HUES48 (cell line): Measurements from ENCODE around the gene STIP1.
A peak's percentile ranks its signal among the peaks of the same experiment; 100 is the strongest.

ENCODE experiments used
- H3K27ac ChIP-seq: one replicate; pipeline ENCODE4 v1.7.0; 2013; ENCODE audit warnings: low read depth, low read length, inconsistent platforms
- H3K27me3 ChIP-seq: 2 replicates; pipeline ENCODE4 v1.6.1; 2013; ENCODE audit warnings: mild to moderate bottlenecking, low read length; ENCODE audit not compliant: control insufficient read depth, insufficient read depth
- H3K36me3 ChIP-seq: 2 replicates; pipeline ENCODE4 v1.6.1; 2013; ENCODE audit warnings: low read length; ENCODE audit not compliant: control insufficient read depth, insufficient read depth
- H3K4me1 ChIP-seq: 2 replicates; pipeline ENCODE4 v1.6.1; 2013; ENCODE audit warnings: mild to moderate bottlenecking, low read length; ENCODE audit not compliant: control insufficient read depth, insufficient read depth
- H3K4me3 ChIP-seq: 2 replicates; pipeline ENCODE4 v1.5.1; 2013; ENCODE audit warnings: mild to moderate bottlenecking, low read depth, low read length
- H3K9ac ChIP-seq: 2 replicates; pipeline ENCODE4 v1.6.1; 2013; ENCODE audit warnings: mild to moderate bottlenecking, low read depth, low read length, moderate library complexity
- H3K9me3 ChIP-seq: 2 replicates; pipeline ENCODE4 v1.6.1; 2013; ENCODE audit warnings: low read length; ENCODE audit not compliant: control insufficient read depth, insufficient read depth

Gene STIP1

DNA sequence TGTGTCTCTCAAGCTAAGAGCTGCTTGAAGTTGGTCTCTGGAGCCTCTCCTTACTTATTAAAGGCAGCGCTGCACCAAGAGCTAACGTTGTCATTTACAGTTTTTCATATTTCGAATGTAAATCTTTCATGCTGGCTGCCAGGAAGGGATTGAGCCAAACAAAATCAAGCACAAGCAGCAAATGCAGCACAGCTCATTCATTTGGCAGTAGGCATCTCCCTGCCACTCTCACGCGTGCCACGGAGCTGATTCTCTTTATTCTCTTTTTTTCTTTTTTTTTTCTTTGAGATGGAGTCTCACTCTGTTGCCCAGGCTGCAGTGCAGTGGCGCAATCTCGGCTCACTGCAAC, 47.0 kb downstream of the STIP1 start:
- Histone ChIP-seq H3K27me3 (no peaks in the 10 kb centered on the region; the same call in 1 of the 2 replicates), H3K9ac (no peak overlapping the region), H3K36me3 (peaks cover 7% of the 10 kb centered on the region), H3K27ac (no peak overlapping the region), H3K4me3 (no peak overlapping the region), H3K9me3 (no peaks in the 10 kb centered on the region), H3K4me1 (peaks cover 8% of the 10 kb centered on the region)

DNA sequence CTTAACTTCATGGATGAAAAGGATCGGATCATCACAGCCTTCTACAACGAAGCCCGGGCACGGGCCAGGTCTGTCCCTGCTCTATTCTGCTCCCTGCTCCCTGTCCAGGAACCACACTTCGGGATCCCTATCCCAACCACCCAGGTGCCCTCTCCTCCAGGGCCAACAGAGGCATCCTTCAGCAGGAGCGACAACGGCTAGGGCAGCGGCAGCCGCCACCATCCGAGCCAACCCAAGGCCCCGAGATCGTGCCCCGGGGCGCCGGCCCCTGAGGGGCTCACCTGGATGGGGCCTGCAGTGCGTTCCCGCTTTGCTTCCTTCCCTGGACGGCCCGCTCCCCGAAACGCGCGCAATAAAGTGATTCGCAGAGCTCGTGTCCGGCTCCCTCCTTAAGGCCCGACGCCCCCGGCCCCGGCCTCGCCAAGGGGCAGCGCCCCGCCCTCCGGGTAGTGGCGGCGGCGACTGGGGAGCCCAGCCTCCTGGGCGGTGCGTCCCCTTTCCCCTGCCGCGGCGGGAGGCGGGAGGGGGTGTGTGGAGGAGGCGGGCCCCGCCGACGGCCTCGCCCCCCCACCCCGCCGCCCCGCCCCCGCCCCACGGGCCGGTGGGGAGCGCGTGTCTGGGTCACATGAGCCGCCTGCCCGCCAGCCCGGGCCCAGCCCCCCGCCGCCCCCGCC, 48.1 kb downstream of the STIP1 start, which contains the start of gene VEGFB:
TSS of gene VEGFB (plus strand) at position 672 of the 674 bp plus-strand sequence. CDS start 250 bp downstream, outside the sequence.
- H3K9ac ChIP-seq: 0 out of 2 replicates have a peak within 1 kb of the TSS, but pooled peaks have one; percentile 22
- no peaks in the 10 kb centered on the region for H3K9me3 ChIP-seq
- peaks cover 18% of the 10 kb centered on the region for H3K36me3 ChIP-seq
- peak within 1 kb of the TSS; percentile 74 for H3K4me3 ChIP-seq
- H3K27me3 ChIP-seq: no peaks in the 10 kb centered on the region; the same call in 1 of the 2 replicates
- H3K4me1 ChIP-seq: peaks cover 8% of the 10 kb centered on the region
- H3K27ac ChIP-seq: no peak within 1 kb of the TSS

DNA sequence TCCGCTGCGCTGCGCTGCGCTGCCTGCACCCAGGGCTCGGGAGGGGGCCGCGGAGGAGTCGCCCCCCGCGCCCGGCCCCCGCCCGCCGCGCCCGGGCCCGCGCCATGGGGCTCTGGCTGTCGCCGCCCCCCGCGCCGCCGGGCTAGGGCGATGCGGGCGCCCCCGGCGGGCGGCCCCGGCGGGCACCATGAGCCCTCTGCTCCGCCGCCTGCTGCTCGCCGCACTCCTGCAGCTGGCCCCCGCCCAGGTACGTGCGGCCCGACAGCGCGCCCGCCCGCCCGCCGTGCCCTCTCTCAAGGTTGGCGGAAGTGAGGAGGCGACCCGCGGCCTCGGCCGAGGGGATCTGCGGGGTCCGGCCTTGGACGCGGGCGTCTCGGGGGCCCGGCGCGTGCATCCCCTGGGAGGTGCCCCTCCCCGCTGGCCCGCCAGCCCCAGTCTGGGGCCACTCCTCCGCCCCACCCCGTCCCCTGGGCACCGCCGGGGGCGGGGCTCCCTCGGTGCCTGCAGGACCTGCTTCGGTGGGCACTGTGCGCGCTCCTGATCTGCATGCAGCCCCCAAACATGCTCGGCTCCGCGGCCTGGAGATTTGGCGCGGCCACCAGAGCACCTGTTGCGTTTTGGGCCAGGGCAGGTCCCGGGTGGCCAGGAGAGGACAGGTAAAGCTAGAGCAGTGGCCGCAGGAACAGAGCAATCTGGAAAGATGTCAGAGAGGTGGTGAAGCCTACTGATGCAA, 48.8 kb downstream of the STIP1 start:
- no peaks in the 10 kb centered on the region; the same call in 1 of the 2 replicates for H3K27me3 ChIP-seq
- H3K4me1 ChIP-seq: peaks cover 9% of the 10 kb centered on the region
- H3K36me3 ChIP-seq: peaks cover 19% of the 10 kb centered on the region
- peak overlapping the region; percentile 50 for H3K4me3 ChIP-seq
- H3K27ac ChIP-seq: no peak overlapping the region
- H3K9ac ChIP-seq: no peak overlapping the region
- H3K9me3 ChIP-seq: no peaks in the 10 kb centered on the region

DNA sequence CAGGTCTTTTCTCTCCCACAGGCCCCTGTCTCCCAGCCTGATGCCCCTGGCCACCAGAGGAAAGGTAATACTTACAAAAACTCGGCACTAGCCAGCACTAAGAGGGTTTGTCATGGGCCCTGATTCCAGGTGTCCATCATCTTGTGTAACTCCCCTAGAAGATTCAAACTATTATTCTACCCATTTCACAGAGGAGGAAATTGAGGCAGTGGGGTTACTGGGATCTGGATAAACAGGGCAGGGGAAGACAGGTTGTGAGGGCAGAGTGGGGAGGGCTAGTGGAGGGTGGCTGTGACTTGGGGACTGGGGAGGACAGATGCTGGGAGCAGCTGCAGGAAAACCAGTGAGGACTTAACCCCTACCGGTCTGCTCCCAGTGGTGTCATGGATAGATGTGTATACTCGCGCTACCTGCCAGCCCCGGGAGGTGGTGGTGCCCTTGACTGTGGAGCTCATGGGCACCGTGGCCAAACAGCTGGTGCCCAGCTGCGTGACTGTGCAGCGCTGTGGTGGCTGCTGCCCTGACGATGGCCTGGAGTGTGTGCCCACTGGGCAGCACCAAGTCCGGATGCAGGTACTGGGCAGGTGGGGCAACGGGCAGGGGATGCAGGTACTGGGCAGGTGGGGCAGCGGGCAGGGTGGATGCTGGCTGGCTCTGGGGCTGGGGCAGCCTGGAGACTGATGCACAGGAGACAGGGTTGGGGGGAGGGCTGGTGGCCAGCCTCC, 49.6 kb downstream of the STIP1 start:
- Histone ChIP-seq H3K36me3 (peaks cover 19% of the 10 kb centered on the region), H3K4me3 (peak overlapping the region; percentile 50), H3K27ac (no peak overlapping the region), H3K27me3 (no peaks in the 10 kb centered on the region; the same call in 1 of the 2 replicates), H3K4me1 (peaks cover 13% of the 10 kb centered on the region), H3K9ac (no peak overlapping the region), H3K9me3 (no peaks in the 10 kb centered on the region)

DNA sequence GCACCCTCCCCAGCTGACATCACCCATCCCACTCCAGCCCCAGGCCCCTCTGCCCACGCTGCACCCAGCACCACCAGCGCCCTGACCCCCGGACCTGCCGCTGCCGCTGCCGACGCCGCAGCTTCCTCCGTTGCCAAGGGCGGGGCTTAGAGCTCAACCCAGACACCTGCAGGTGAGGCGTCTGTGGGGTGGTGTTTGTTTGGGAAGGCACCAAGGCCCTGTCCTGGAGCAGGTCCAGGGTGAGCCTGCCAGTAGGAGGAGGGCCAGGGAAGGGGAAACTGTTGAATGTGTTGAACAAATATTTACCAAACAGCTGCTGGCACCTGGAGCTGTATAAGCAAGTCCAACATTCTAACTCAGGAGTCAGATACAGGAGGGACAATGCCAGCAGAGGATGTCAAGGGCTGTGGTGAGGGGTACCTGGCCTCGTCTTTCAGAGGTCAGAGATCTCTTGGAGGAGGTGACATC, 51.5 kb downstream of the STIP1 start:
- no peak overlapping the region for H3K27ac ChIP-seq
- H3K9ac ChIP-seq: no peak overlapping the region
- H3K4me3 ChIP-seq: no peak overlapping the region
- H3K36me3 ChIP-seq: peaks cover 19% of the 10 kb centered on the region
- peaks cover 9% of the 10 kb centered on the region for H3K4me1 ChIP-seq
- no peaks in the 10 kb centered on the region; the same call in 1 of the 2 replicates for H3K27me3 ChIP-seq
- no peaks in the 10 kb centered on the region for H3K9me3 ChIP-seq

DNA sequence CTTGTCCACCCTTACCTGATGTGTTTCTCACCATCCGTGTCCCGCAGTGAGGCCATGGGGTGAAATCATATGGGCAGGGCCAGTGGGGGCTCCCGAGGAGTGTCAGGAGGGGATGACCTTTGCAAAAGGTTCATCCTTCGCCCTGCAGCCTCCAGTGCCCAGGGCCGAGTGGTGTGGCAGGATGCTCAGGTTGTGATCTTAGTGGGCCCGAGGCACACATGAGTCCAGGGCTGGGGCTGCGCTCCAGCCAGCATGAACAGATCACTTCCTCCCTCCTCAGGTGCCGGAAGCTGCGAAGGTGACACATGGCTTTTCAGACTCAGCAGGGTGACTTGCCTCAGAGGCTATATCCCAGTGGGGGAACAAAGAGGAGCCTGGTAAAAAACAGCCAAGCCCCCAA, 52.1 kb downstream of the STIP1 start:
- Histone ChIP-seq H3K9ac (no peak overlapping the region), H3K4me3 (no peak overlapping the region), H3K27ac (no peak overlapping the region), H3K27me3 (no peaks in the 10 kb centered on the region), H3K36me3 (peaks cover 20% of the 10 kb centered on the region), H3K4me1 (peaks cover 9% of the 10 kb centered on the region), H3K9me3 (no peaks in the 10 kb centered on the region)

DNA sequence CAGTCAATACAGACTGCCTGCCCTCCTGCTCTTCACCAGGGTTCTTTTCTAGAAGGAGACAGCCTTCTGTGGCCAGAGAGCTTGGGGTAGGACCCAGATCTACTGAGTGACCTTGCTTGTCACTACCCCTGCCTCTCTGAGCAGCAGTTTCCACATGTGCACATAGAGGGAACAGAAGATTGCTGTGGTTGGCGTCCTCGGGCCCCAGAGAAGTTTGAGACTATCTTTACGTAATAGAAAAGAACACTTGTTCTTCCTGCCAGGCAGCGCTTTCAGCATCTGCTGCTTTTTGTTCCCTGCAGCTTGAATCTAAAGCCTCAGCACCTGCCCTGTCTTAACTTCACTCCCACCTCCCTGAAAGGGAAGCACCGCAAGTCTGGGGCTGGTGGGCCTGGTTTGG, 53.0 kb downstream of the STIP1 start:
- Histone ChIP-seq H3K27ac (no peak overlapping the region), H3K9ac (no peak overlapping the region), H3K9me3 (no peaks in the 10 kb centered on the region), H3K27me3 (no peaks in the 10 kb centered on the region), H3K36me3 (peaks cover 29% of the 10 kb centered on the region), H3K4me1 (peaks cover 4% of the 10 kb centered on the region), H3K4me3 (no peak overlapping the region)

DNA sequence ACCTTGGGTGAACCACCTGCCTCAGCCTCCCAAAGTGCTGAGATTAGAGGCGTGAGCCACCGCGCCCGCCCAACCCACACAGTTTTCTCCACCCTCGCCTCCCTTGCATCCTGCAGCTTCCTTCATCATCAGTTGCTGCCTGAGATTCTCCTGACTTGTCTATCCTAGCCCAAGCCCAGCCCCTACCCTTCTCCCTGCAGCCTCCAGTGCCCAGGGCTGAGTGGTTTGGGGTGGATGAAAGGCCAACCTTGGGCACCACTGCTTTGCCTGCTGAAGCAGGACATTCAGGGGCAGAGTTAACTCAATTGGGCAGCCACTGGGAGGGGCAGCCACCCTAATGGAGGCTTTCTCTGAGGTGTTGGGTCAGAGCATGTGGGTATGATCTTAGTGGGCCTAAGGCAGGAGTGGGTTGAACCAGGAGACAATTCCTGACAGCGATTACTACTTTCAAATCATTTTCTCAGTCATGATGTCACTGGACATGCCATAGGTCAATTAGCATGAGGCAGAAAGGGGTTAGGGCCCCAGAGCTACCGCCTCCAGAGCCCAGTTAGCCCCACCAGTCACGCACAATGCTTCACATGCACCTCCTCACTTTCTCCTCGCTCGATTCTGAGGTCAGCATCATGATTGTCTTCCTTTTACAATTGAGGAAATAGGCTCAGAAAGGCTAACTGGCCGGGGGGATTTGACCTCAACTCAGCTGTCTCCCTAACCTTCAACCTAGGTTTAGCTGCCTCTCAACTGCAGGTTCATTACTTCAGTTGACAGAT, 53.9 kb downstream of the STIP1 start:
- 0 out of 2 replicates have a peak overlapping the region, but pooled peaks have one; percentile 76 for H3K9ac ChIP-seq
- H3K4me1 ChIP-seq: peaks cover 4% of the 10 kb centered on the region
- no peaks in the 10 kb centered on the region for H3K9me3 ChIP-seq
- no peaks in the 10 kb centered on the region for H3K27me3 ChIP-seq
- H3K27ac ChIP-seq: peak overlapping the region; percentile 99
- H3K4me3 ChIP-seq: peak overlapping the region; percentile 81
- peaks cover 34% of the 10 kb centered on the region for H3K36me3 ChIP-seq

DNA sequence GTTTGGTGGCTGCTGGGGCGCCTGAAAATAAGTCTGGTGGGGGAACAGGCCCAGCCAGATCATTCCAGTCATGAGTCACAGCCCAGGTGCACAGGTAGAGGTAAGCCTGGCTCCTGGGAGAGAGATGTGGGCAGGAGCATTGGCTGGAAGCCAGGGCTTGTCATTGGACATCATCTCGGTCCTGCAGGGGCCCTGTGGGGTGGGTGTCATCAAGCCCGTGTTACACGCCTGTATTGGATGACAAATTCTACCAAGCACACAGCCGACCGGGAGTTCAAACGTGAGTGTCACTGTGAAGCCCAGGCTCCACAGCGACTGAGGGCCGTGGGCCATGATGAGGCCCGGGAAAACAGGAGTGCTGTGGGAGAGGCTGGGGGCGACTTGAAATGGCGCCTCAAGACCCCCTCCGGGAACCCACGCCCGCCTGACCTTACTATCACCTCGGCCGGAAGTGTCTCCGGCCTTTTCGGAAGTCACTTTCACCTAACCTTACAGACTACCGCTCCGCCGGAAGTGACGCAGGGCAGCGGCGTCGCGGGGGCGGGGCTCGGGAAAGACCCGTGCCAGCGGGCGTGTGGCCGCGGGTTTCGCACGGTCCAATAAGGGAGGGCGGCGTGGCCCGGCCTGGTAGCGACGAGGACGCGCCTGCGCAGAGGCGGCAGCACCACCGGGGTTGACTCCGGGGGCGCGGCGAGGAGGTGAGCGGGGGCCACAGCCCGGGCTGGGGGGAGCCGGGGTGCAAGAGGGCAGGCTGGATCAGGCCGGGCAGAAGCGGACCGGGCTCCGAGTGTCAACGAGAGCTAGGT, 54.7 kb downstream of the STIP1 start, which contains the start of gene FKBP2:
TSS of gene FKBP2 (plus strand) at position 661 of the 806 bp plus-strand sequence. CDS start 1,293 bp downstream, outside the sequence.
- Histone ChIP-seq H3K4me3 (peak within 1 kb of the TSS; percentile 95), H3K9ac (peak within 1 kb of the TSS; percentile 82), H3K27ac (peak within 1 kb of the TSS; percentile 99), H3K27me3 (no peaks in the 10 kb centered on the region), H3K4me1 (peaks cover 4% of the 10 kb centered on the region), H3K36me3 (peaks cover 35% of the 10 kb centered on the region), H3K9me3 (no peaks in the 10 kb centered on the region)

DNA sequence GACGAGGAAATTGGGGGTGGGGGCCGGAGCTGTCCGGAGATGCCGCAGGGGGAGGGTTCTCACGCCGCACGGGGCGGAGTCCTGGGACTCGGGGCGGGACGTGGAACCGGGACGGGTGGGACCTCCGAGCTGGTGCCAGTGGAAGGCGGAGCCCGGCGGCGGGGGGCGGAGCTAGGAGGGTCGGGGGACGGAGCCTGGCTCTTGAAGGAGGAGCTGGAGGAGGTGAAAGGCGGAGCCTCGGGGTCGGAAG, 55.2 kb downstream of the STIP1 start:
- H3K36me3 ChIP-seq: peaks cover 35% of the 10 kb centered on the region
- no peaks in the 10 kb centered on the region for H3K9me3 ChIP-seq
- H3K4me3 ChIP-seq: peak overlapping the region; percentile 95
- H3K27ac ChIP-seq: peak overlapping the region; percentile 99
- H3K9ac ChIP-seq: peak overlapping the region; percentile 81
- H3K4me1 ChIP-seq: peaks cover 4% of the 10 kb centered on the region
- no peaks in the 10 kb centered on the region for H3K27me3 ChIP-seq
